A673 (cell line): ENCODE measurements around the gene EGFR. TPM values are rescaled to one million over a fixed set of nuclear protein-coding genes. Genes with fewer than 3 reads are reported as not detected.

ENCODE experiments used
- BruUV-seq: library from RNA; stranded (reverse); fragments of 400-500 nt; replicated peaks from 2 replicates; lab custom pipeline; 2021; lab: Mats Ljungman, UMichigan
- CTCF ChIA-PET: fragments of 300-600 bp; sonication (Branson Sonifier 250); formaldehyde crosslinking; loops from one replicate; lab custom pipeline; 2022; ENCODE audit warnings: antibody characterized with exemption; lab: Charles Lee
- POLR2A ChIA-PET: fragments of 300-600 bp; sonication (Branson Sonifier 250); formaldehyde crosslinking; loops from one replicate; lab custom pipeline; 2022; ENCODE audit warnings: antibody characterized with exemption; ENCODE audit not compliant: low non-redundant PET; lab: Charles Lee
- DNase-seq: peaks from one replicate; pipeline ENCODE4 v3.0.0-alpha.2; 2015; ENCODE audit warnings: low spot score
- H3K27ac ChIP-seq: fragments of 200-600 bp; sonication (generic); 2 replicates; pipeline ENCODE4 v1.5.1; 2016; ENCODE audit warnings: mixed run types, low read depth, mild to moderate bottlenecking, mixed read lengths, antibody characterized with exemption, low read length; ENCODE audit not compliant: poor library complexity, severe bottlenecking
- H3K27me3 ChIP-seq: fragments of 200-600 bp; sonication (generic); replicated peaks from 2 replicates; pipeline ENCODE4 v1.6.1; 2017; ENCODE audit warnings: mixed run types, low read depth, mild to moderate bottlenecking, mixed read lengths, antibody characterized with exemption, low read length; ENCODE audit not compliant: insufficient read depth, poor library complexity
- H3K36me3 ChIP-seq: fragments of 200-600 bp; sonication (generic); 2 replicates; pipeline ENCODE4 v1.6.1; 2016; ENCODE audit warnings: mixed run types, mild to moderate bottlenecking, mixed read lengths, antibody characterized with exemption, low read length; ENCODE audit not compliant: insufficient read depth, poor library complexity, severe bottlenecking
- H3K4me1 ChIP-seq: fragments of 200-600 bp; sonication (generic); 2 replicates; pipeline ENCODE4 v1.6.1; 2017; ENCODE audit warnings: mixed run types, mild to moderate bottlenecking, mixed read lengths, antibody characterized with exemption, low read length; ENCODE audit not compliant: insufficient read depth, poor library complexity, severe bottlenecking
- H3K4me3 ChIP-seq: fragments of 200-600 bp; sonication (generic); 2 replicates; pipeline ENCODE4 v1.5.1; 2016; ENCODE audit warnings: low read depth, mixed run types, mild to moderate bottlenecking, mixed read lengths, low read length; ENCODE audit not compliant: poor library complexity, severe bottlenecking
- H3K9me3 ChIP-seq: fragments of 200-600 bp; sonication (generic); 2 replicates; pipeline ENCODE4 v1.6.1; 2016; ENCODE audit warnings: mixed run types, low read depth, mild to moderate bottlenecking, mixed read lengths, antibody characterized with exemption, low read length; ENCODE audit not compliant: poor library complexity, severe bottlenecking
- CTCF ChIP-seq: fragments of 300-800, 200-600 bp; sonication (generic); conservative IDR thresholded peaks from 2 replicates; pipeline ENCODE4 v1.5.1; 2017; ENCODE audit warnings: low read depth, mild to moderate bottlenecking, antibody characterized with exemption, low read length, moderate library complexity, mixed read lengths
- EZH2 ChIP-seq: fragments of 200-600 bp; sonication (generic); IDR thresholded peaks from 2 replicates; pipeline ENCODE4 v1.6.1; 2017; ENCODE audit warnings: borderline replicate concordance, low read depth, mild to moderate bottlenecking, mixed read lengths, antibody characterized with exemption, low read length; ENCODE audit not compliant: poor library complexity, severe bottlenecking
- intact Hi-C: fragments of 100-400 bp; cut with micrococcal nuclease; formaldehyde crosslinking; loops from one replicate; pipeline ENCODE4 v1.10.0; 2022; ENCODE audit not compliant: unreplicated experiment
- total RNA-seq: library from RNA; stranded (reverse); gene quantifications from 2 replicates; pipeline ENCODE4 v1.2.3, GENCODE V29; 2021

Gene EGFR
- total RNA-seq, 1 experiment from 2014 or later = 0.84 TPM

GRCh38 chr7:55082228-55082603, 63.4 kb downstream of the EGFR start:
- CTCF ChIA-PET = no interaction called here
- no peak for TF ChIP-seq CTCF
- TF ChIP-seq EZH2 = no peak
- Histone ChIP-seq H3K4me3 (no peak overlapping the region), H3K36me3 (no peaks in the 10 kb centered on the region), H3K27ac (no peak overlapping the region), H3K27me3 (no peaks in the 10 kb centered on the region), H3K9me3 (no peaks in the 10 kb centered on the region), H3K4me1 (peaks cover 16% of the 10 kb centered on the region)
- BruUV-seq = no TSS peak
- POLR2A ChIA-PET = no interaction called here
- intact Hi-C loops = no loop called here
- no peak for DNase-seq

DNA sequence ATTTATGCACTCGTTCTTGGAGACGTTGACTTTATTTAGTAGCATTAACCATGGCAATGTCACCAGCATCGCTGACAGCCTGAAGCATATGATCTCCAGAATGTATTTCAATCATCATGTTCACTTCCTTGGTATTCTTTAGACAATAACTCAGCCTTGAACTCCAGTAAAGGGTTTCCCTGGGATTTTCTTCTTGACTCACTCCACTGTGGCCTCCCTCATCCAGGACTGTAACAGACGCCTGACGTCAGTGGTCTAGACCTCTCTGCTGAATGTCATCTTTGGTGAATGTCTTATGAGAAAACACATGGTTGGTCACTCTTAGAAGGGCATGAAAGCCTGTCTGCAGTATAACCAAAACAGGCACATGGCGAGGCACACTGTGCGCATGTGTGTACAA, 64.4 kb downstream of the EGFR start:
- no peak for TF ChIP-seq CTCF
- no peak for TF ChIP-seq EZH2
- Histone ChIP-seq H3K36me3 (no peaks in the 10 kb centered on the region), H3K4me3 (no peak overlapping the region), H3K27me3 (no peaks in the 10 kb centered on the region), H3K4me1 (peaks cover 18% of the 10 kb centered on the region), H3K27ac (no peak overlapping the region), H3K9me3 (no peaks in the 10 kb centered on the region)
- no TSS peak for BruUV-seq
- DNase-seq = no peak
- POLR2A ChIA-PET = no interaction called here
- CTCF ChIA-PET = no interaction called here
- intact Hi-C loops = no loop called here

DNA sequence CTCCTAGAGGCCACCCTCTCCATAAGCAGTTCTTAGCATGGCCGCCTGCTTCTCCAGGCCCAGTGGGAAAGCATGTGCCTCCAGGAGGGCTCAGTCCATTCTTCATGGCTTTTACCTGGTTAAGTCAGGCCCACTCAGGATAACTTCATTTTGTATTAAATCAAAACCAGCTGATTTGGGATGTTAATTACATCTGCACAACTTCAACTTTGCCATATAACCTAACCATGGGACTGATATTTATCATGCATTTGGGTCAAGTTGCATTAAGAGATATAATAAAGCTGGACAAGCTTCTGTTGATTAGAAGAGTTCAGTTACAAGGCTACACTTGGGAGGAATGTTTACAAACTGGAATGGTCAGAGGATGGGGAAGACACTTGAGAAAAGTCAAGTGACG, 65.5 kb downstream of the EGFR start:
- CTCF ChIA-PET = no interaction called here
- POLR2A ChIA-PET = no interaction called here
- BruUV-seq = no TSS peak

More for the DNA sequence above, 65.5 kb downstream of the EGFR start:
- Histone ChIP-seq H3K4me1 (peaks cover 18% of the 10 kb centered on the region), H3K36me3 (no peaks in the 10 kb centered on the region), H3K27me3 (no peaks in the 10 kb centered on the region), H3K27ac (no peak overlapping the region), H3K9me3 (no peaks in the 10 kb centered on the region), H3K4me3 (no peak overlapping the region)
- no peak for TF ChIP-seq CTCF
- no peak for DNase-seq
- intact Hi-C loops = no loop called here
